ENCODE measurements around the gene SLC7A9. TPM values are rescaled to one million over a fixed set of nuclear protein-coding genes. Genes with fewer than 3 reads are reported as not detected.

The SLC7A9 gene
- total RNA-seq, 4 donors from 2014 or later: 0.96 TPM; not detected in 3

GRCh38 chr19:32822916-32823746 lies 46.4 kb downstream of the SLC7A9 start:
- no peak overlapping the region for H3K4me3 ChIP-seq
- TF ChIP-seq EP300 (IDR thresholded peaks at IDR 0.05) (no peak), CTCF (IDR thresholded peaks at IDR 0.05) (no peak), POLR2A (IDR thresholded peaks at IDR 0.05) (no peak), POLR2AphosphoS5 (IDR thresholded peaks at IDR 0.05) (no peak)
- ATAC-seq: no peak
- no peaks in the 10 kb centered on the region for H3K4me1 ChIP-seq
- WGBS, 2 donors (ENCODE audit: low coverage in 1 of 2): 64 to 90% methylated on average over 5 to 7 of the region's 14 CpGs
- no peaks in the 10 kb centered on the region for H3K9me3 ChIP-seq
- H3K27me3 ChIP-seq: peaks cover 61% of the 10 kb centered on the region
- no peak overlapping the region for H3K27ac ChIP-seq
- H3K36me3 ChIP-seq: no peaks in the 10 kb centered on the region

- Histone ChIP-seq H3K4me3 (no peak overlapping the region), H3K4me1 (no peaks in the 10 kb centered on the region), H3K36me3 (no peaks in the 10 kb centered on the region), H3K9me3 (no peaks in the 10 kb centered on the region), H3K27ac (no peak overlapping the region), H3K27me3 (peaks cover 58% of the 10 kb centered on the region)
- TF ChIP-seq EP300 (IDR thresholded peaks at IDR 0.05) (no peak), POLR2A (IDR thresholded peaks at IDR 0.05) (no peak), POLR2AphosphoS5 (IDR thresholded peaks at IDR 0.05) (no peak), CTCF (IDR thresholded peaks at IDR 0.05) (no peak)
- ATAC-seq: no peak
- 50 to 52% methylated on average over 2 to 8 of the region's 17 CpGs for WGBS, 2 donors (ENCODE audit: low coverage in 1 of 2)
Measured at GRCh38 chr19:32819419-32820400, 49.9 kb downstream of the SLC7A9 start.

- WGBS, 2 donors (ENCODE audit: low coverage in 1 of 2): 50 to 89% methylated on average over 1 to 5 of the region's 8 CpGs
Measured at GRCh38 chr19:32818536-32818935, 51.0 kb downstream of the SLC7A9 start.

More at GRCh38 chr19:32818536-32818935, 51.0 kb downstream of the SLC7A9 start:
- Histone ChIP-seq H3K4me1 (no peaks in the 10 kb centered on the region), H3K4me3 (no peak overlapping the region), H3K27ac (no peak overlapping the region), H3K9me3 (no peaks in the 10 kb centered on the region), H3K27me3 (peaks cover 46% of the 10 kb centered on the region), H3K36me3 (no peaks in the 10 kb centered on the region)
- no peak for ATAC-seq
- TF ChIP-seq CTCF (IDR thresholded peaks at IDR 0.05): no peak
- TF ChIP-seq POLR2AphosphoS5 (IDR thresholded peaks at IDR 0.05): no peak
- TF ChIP-seq EP300 (IDR thresholded peaks at IDR 0.05): no peak
- no peak for TF ChIP-seq POLR2A (IDR thresholded peaks at IDR 0.05)

Measured in gastroesophageal sphincter (tissue), 4 donors.